ENCODE results near the gene ASB17.
"Not testable (repeated sequence)": the region's sequence is repeated elsewhere in the genome, so short reads cannot be mapped to it uniquely, and the experiment has no call there.

ASB17 gene

DNA sequence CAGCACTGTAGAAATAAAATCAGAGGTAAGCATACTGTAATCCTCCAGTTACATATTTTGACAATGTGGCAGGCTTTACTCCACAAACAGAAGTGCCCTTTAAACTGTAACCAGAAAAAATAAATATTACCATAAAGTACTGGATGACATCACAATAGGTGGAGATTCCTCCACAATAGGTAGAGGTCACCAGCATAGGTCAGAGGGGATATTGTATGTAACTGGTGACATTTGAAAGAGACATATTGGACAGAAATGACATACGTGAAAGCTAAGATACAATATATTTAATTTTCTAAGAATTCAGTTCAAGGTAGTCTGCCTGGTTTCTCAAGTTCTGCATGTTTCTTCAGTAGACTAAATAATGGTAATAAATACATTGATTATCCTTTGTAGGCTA is at the start of gene ASB17:
ASB17 (minus strand) TSS at position 101 of the 400 bp plus-strand sequence. CDS start 113 bp downstream, outside the sequence.
- no peak for DNase-seq (ENCODE audit: low spot score)

- no peak for DNase-seq (ENCODE audit: low spot score)
These were observed 49.0 kb upstream of the ASB17 start for GRCh38 chr1:75980972-75981897.

DNA sequence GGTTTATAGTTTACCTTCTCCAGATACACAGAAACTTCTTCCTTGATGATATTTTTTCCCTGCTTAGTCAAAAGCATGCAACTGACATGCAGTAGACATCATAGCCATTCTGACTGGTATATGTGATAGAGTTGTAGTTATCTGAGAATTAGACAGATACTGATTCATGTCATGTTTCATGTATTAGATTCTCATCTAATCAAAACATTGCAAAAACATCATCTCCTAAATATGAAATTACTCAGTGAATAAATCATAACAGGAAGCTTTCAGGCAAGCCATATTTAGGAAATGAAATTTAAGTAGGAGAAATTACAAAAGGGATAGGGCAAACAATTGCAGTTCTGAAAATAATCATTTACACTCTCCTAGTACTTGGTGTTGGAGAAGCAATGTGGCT is 38.4 kb upstream of the ASB17 start:
- no peak for DNase-seq (ENCODE audit: low spot score)

- DNase-seq (ENCODE audit: low spot score) = no peak
These were observed 37.3 kb upstream of the ASB17 start for GRCh38 chr1:75969550-75969949.

DNA sequence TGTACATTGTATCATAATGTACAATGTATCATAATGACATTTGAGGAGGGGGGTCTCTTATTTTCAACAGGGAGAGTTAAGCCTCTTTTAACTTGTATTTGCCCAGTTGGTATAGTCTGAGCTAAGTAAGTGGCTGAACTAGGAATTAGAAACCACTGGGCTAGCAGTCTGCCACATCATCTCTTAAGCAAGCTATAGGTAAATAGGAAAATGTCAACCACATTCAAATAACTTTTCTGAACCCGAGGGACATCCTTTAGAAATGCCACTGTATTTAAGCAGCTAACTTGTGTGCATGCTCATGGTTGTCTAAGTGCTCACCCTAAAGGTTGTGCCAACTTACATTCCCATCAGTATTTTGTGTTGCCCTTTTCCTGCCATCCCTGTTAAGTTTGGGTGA is 35.5 kb upstream of the ASB17 start:
- DNase-seq (ENCODE audit: low spot score) = no peak

DNA sequence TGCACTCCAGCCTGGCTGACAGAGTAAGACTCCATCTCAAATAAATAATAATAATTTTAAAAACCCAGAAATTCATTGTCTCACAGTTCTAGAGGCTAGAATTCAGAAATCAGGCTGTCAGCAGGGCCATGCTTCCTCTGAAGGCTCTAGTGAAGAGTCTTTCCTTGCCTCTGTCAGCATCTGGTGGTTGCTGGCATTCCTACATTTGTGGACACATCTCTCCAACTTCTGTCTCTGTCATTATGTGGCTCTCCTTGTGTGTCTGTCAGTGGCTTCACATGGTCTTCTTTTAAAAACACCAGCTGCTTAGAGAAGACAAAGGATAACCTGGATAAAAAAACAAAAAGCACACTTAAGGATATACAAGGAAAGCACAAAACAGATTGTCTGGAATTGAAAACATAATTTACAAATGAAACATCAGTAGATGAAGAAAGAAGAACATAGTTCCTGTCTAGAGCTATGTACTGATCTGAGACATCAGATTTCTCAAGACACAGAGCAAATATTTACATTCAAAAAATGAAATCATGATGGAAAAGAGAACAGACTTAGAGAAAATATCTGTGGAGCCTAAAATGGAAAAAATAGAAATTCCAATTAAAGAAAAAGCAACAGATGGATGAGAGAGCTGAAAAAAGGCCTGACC is 32.7 kb upstream of the ASB17 start:
- no peak for DNase-seq (ENCODE audit: low spot score)

DNA sequence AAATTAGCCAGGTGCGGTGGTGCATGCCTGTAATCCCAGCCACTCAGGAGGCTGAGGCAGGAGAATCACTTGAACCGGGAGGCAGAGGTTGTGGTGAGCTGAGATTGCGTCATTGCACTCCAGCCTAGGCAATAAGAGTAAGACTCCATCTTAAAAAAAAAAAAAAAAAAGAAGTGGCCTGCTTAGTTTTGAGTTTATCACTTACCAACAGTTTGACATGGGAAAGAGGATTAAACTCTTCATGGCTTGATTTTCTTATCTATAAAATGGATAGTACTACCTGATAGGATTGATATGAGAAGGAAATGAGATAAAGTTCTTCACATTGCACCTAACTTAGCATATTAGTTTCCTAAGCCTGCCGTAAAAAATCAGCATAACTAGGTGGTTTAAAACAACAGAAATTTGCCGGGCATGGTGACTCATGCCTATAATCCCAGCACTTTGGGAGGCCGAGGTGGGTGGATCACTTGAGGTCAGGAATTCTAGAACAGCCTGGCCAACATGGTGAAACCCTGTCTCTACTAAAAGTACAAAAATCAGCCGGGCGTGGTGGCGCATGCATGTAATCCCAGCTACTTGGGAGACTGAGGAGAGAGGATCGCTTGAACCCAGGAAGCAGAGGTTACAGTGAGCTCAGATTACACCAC is 32.0 kb upstream of the ASB17 start:
- not testable (repeated sequence) for DNase-seq (ENCODE audit: low spot score)

GRCh38 chr1:75954586-75954985 is 22.4 kb upstream of the ASB17 start:
- DNase-seq (ENCODE audit: low spot score) = no peak

DNA sequence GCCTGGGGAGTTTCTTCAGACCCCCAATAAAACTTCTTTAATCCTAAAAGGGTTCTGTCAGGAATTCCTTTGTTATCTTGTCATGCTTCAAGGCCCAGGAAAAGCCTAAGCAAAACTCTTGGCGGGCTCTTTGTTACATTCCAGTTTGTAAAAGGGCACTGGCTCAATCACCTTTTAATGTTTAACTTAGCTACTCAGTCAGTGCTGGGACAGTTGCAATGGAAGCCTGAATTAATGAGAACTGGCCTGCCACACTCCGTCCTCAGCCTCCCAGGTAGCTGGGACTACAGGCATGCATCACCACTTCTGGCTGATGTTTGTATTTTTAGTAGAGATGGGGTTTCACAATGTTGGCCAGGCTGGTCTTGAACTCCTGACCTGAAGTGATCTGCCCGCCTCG is 21.3 kb upstream of the ASB17 start:
- DNase-seq (ENCODE audit: low spot score) = no peak

DNA sequence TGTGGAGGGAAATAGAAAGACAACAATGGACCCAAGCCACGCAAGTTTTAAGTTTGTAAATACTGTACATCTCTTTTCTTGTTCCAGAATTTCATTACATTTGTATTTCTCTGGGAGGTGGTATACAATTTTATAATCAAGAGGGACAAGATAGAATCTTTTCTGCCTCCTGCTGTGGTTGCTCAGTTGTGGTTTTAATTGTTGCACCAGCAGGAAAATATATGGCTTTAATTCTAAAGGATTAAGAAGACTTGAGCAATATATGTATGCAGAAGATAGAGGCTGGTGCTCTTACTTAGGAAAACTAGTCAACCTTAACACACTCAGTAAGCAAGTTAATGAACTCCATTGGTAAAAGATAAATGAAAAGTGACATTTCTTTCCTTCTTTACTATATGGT is 19.8 kb upstream of the ASB17 start:
- no peak for DNase-seq (ENCODE audit: low spot score)

DNA sequence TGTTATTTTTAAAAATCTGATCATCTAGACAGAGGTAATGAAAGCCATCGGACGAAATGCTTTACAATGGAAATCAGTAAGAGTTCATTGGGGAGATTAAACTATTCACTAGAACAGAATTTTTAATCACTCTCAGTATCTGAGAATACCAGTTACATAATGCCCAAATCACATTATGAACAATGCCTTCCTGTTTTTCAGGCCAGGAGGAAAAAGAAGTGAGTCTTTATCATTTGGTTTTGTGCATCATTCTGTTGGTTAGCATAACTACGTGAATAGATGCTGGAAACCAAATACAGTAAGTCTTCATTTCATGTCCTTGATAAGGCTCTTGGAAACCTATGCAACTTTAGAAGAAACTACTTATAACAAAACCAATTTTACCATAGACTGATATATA is 18.0 kb upstream of the ASB17 start:
- no peak for DNase-seq (ENCODE audit: low spot score)

- DNase-seq (ENCODE audit: low spot score) = not testable (repeated sequence)
These were observed 10.8 kb upstream of the ASB17 start for GRCh38 chr1:75943037-75943436.

- no peak for DNase-seq (ENCODE audit: low spot score)
These were observed 4.8 kb upstream of the ASB17 start for GRCh38 chr1:75937034-75937433.

GRCh38 chr1:75922698-75923097 is 9.5 kb downstream of the ASB17 start:
- DNase-seq (ENCODE audit: low spot score) = no peak

GRCh38 chr1:75916834-75917233 is 15.4 kb downstream of the ASB17 start:
- DNase-seq (ENCODE audit: low spot score) = no peak

GRCh38 chr1:75908717-75909152 is 23.5 kb downstream of the ASB17 start:
- DNase-seq (ENCODE audit: low spot score) = no peak

GRCh38 chr1:75901371-75901770 is 30.8 kb downstream of the ASB17 start:
- DNase-seq (ENCODE audit: low spot score) = no peak

GRCh38 chr1:75884437-75884836 is 47.8 kb downstream of the ASB17 start:
- DNase-seq (ENCODE audit: low spot score) = no peak

DNA sequence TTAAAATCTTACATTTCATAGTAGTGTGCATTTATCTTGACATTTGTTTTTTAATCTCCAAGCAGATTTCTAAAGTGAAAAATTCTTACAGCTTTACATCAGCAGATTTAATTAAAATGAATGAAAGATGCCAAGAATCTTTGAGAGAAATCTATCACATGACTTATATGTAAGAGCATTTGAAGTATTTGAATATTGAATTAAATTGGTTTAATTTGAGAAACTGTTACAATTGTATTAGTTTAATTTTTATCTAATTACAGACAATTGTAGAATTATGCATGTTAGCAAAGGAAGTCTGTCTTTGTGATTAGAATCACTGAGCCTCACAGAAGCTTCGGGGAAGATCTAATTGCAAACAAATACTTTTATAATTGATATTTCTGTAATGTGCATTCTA is 52.2 kb downstream of the ASB17 start:
- DNase-seq (ENCODE audit: low spot score) = no peak

- DNase-seq (ENCODE audit: low spot score) = no peak
These were observed 61.3 kb downstream of the ASB17 start for GRCh38 chr1:75870951-75871350.
